ENCODE data around the gene SLC39A10.
A peak's percentile ranks its signal among the peaks of the same experiment; 100 is the strongest.

The SLC39A10 gene

DNA sequence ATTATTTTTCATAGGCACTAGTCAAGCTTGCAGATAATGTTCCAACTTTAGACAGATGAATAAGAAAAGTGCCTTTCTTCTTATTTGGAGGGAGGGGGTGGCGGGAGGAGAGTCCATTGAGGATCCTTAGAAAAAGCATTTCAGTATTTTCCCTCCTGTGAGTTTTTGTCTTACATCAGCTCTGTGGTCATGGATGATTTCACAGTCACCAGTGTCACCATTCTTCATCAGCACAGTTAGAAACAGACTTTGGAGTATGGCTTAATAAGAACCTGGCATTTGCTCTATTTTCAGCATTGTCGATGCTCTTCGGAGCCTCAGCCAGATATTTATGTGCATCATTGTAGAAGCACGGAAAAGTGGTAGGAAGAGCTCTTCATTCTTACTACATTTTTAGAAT lies 70.1 kb downstream of the SLC39A10 start:
- DNase-seq (ENCODE audit: low spot score), result no peak

DNA sequence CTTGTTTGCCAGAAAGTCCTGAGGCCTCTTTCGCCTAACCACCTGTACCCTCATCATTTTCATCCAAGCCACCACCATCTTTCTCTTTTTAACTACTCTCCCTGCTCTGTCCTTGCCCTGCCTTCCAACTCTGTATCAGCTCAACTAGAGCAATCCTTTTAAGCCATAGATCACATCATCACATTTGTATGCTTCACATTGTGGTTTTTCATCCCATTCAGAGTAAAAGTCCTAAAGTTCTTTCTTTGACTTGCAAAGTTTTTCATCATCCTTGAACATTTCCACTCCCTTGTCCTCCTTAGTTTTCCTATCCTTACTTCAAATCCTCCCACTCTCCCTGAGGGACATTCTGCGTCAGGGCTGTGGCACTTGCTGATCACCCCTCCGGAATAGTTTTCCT lies 73.9 kb downstream of the SLC39A10 start:
- DNase-seq (ENCODE audit: low spot score), result no peak

DNA sequence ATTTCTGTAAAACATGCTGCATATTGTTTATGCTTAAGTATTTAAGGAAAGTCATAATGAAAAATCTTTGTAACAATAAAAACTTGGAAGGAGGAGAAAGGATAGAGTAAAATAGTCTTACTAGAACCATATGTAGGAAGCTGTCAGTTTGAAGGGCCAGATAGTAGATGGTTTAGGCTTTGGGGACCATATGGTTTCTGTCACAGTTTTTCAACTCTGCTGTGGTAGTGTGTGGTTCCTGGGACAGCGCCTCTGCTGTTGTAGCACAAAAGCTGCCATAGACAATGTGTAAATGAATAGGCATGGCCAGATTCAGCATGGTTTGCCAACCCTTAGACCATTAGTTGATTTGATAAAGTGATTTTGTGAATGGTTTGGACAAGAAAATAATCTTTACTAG lies 75.5 kb downstream of the SLC39A10 start:
- DNase-seq (ENCODE audit: low spot score), result no peak

DNA sequence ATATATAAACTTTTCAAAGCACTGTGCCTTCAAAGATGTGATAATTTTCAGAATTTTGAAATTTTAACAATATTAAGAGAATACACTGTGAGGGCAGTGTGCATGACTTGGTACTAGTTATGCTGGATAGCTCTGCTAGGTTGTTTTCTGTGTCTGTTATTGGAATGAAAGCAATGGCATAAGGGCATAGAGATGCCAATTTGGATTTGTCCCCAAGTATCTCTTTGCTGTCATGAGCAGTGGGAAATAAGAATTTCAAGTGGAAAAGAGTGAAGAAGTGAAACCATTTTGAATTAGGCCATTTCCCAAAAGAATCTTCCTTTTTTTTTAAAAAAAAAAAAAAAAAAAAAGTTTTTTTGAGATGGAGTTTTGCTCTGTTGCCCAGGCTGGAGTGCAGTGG lies 76.8 kb downstream of the SLC39A10 start:
- no peak for DNase-seq (ENCODE audit: low spot score)

DNA sequence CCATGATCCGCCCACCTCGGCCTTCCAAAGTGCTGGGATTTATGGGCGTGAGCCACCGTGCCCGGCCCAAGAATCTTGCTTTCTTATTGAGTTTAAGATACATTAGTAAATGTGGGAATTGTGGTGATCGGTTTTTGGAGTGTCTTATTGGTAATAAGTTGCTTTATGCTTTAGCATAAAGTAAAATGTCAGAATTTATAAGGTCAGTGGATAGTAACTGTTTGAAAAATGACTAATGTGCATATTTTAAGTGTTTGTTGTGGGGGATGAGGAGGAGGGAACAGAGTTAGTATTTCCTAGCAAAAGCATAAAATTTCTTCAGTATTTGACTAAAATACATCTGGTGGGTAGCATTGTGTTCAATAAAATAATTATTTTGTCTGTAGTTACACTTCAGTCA lies 77.4 kb downstream of the SLC39A10 start:
- DNase-seq (ENCODE audit: low spot score), result peak; percentile 9

DNA sequence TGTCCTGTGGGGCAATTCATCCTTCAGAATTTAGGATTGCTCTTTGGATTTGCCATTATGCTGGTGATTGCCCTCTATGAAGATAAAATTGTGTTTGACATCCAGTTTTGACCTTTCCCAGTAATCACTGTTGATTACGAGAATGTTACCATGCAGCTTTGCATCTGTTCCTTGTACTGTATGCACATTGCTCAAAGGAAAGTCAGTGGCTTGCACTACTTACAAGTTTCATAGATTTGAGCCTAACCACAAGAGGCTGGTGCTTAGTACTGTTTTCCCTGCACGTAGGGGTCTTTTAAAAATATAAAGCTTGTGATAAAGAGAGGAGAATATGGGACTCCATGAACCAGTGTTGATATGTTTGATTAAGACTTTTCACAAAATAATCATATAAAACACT lies 77.9 kb downstream of the SLC39A10 start:
- DNase-seq (ENCODE audit: low spot score), result no peak

DNA sequence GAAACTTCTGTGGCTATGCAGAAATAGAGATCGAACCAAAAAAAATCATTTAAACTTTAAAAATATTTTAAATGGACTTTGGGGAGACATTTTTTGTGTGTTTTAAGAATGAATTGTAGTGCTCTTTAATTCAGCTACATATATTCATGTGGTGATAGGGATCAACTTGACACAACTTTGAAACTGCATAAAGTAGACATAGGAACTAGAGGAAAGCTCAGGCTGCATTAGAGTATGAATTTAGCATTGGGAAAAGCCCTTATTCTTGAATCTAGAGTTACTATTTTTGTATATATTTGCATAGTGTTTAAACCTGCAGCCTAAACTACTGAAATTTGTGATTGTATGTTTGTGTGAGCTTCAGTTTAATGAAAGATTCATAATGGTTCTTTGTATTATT lies 78.3 kb downstream of the SLC39A10 start:
- no peak for DNase-seq (ENCODE audit: low spot score)

DNA sequence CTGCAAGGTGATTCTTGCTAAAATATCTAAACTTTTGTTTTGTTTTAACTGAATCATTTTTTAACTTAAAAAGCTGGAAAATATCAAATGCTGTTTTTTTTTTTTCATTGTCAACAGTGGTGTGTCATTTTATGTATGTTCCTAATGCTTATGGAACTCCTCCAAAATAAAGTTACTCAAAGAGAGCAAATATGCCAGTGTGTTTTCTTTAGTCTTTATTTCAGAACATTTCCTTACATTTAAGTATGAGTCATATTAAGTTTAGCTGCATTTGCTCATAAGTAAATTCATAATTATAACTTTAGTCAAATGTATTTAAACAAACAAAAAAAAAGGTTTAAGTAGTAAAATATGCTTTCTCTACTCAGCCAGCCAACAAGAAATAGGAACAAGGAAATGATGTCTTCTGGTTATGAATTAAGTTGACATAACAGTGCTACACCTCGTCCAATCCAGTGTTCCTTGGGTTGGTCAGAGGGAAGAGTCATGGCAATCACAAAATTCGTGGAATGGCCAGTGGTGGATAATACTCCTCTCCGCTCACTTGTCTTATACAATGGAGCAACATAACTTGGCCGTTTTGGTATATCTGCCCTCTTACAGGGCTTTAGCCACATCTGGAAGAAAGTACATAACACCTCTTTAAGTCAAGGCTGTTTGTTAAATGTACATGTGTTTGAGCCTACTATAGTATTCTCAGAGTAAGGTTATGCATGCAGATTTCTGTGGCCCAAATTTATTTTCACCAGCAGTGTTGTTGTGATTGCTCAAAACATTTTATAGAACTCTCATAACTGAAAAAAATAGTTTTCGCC lies 80.7 kb downstream of the SLC39A10 start:
- DNase-seq (ENCODE audit: low spot score), result no peak

DNA sequence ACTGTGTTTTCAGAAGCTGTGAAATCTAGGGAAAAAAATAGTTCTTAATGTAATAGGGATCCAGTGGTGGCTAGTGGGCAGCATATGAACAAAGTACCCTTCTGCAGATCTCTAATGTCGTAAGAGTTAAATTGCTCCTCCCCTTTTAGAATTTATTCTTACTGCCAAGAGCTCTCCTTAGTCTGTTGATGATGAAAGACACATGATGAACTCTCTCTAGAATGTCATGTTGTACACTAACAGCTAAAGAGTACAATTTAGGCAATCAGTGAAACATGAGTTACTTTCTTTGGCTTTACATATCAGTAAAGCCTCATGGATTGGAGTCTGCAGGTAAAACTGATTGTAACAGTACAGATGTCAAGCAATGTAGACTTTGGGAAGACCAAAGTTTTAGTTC lies 84.2 kb downstream of the SLC39A10 start:
- no peak for DNase-seq (ENCODE audit: low spot score)

DNA sequence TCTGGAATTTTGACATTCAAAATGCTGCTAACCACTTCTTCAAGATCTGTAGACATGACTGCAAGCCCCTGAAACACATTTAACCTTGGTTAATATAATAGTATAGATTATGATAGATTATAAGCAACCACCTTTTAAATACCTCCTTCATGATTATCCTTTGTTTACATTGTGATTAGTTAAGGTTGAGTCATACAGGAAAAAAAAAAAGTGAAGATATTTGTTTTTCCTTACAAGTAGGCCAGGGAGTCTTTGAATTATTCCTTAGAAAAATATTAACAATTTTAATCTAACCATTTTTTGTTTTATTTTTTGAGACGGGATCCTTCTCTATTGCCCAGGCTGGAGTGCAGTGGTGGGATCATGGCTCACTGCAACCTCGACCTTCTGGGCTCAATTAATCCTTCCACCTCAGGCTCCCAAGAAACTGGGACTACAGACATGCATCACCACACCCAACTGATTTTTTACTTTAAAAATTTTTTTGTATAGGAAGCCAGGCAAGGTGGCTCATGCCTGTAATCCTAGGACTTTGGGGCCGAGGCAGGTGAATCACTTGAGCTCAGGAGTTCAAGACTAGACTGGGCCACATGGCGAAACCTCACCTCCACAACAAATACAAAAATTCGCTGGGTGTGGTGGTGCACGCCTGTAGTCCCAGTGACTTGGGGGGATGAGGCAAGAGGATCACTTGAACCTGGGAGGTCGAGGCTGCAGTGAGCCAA lies 99.4 kb downstream of the SLC39A10 start:
- DNase-seq (ENCODE audit: low spot score), result no peak

DNA sequence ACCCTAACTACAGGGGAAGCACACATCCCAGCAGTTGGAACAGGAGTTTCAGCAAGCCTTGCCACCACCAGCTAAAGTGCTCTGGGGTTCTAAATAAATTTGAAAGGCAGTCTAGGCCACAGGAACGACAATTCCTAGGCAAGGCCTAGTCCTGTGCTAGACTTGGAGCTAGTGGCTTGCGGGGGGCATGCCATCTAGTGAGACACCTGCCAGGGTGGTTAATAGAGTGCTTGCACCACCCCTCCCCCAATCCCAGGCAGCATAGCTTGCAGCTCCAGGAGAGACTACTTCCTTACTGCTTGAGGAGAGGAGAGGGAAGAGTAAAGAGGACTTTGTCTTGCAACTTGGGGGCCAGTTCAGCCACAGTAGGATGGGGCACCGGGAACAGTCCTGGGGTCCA lies 101.8 kb downstream of the SLC39A10 start:
- DNase-seq (ENCODE audit: low spot score), result no peak

DNA sequence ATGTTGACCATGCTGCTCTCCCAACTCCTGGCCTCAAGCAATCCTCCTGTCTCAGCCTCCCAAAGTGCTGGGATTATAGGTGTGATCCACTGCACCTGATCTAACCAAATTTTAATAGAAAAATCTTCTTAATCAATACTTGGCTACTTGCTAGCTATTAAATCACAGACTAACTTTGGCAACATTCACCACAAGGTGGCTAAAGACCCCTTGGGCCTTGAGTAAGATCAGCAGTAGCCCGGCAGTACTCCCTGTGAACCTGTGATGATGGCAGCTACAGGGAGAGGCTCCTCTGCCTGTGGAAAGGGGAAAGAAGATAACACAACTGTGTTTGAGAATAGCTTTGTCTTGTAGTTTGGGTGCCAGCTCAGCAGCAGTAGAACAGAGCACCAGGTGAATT lies 102.9 kb downstream of the SLC39A10 start:
- no peak for DNase-seq (ENCODE audit: low spot score)

DNA sequence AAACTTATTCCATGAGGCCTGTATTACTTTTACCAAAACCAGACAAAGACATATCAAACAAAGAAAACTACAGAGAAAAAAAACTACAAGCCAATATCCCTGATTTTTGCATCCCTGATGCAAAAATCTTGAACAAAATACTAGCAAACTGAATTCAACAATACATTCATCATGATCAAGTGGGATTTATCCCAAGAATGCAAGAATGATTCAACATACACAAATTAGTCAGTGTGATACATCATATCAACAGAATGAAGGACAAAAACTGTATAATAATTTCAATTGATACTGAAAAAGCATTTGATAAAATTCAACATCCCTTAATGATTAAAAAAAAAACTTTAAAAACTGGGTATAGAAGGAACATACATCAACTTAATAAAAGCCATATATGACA lies 106.8 kb downstream of the SLC39A10 start:
- no peak for DNase-seq (ENCODE audit: low spot score)

DNA sequence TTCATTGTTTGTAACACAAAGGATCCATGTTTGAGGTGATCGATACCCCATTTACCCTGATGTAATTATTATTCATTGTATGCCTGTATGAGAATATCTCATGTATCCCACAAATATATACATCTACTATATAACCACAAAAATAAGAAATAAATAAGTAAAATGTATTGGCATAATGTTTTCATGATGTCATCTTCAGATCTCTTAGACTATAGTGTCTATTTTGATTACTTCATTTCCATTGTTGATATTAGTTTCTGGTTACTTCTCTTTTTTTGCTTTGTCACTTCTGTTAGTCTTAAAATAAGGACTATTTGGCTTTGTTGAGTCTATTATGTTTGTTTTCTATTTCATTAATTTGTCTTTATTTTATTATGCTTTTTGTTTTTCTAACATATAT lies 109.7 kb downstream of the SLC39A10 start:
- DNase-seq (ENCODE audit: low spot score), result no peak

DNA sequence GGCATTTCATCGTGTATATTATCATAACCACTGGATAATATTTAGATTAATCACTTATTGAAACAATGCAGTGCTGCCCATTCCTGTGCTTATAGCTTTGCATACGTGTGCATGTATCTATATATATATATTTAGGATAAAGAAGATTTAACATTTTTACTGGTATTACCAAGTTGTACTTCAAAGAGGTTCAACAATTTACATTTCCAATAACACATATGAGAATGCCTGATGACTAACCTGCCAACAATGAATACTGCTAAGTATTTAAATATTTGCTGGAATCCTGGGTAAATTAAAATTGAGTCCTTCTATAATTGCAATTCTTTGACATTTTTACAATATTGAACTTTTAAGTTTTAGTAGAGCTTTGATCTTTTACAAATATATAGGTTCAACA lies 111.4 kb downstream of the SLC39A10 start:
- DNase-seq (ENCODE audit: low spot score), result no peak

DNA sequence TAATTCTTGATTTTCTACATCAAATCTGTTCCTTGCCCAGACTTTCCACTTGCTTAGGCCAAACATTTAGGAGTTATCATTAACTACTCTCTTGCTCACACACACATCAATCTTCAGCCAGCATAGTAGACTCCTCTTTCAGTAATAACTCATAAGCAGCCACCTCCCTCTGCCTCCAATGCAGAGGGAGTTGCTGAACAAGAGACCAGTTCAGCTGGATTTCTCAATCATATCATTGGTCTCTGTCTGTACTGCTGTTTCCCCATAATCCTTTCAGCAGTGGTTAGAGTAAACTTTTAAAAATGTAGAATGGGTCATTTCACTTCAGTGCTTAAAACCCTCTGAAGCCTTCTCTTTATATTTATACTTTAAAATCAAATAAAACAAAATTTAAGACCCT lies 112.9 kb downstream of the SLC39A10 start:
- no peak for DNase-seq (ENCODE audit: low spot score)

DNA sequence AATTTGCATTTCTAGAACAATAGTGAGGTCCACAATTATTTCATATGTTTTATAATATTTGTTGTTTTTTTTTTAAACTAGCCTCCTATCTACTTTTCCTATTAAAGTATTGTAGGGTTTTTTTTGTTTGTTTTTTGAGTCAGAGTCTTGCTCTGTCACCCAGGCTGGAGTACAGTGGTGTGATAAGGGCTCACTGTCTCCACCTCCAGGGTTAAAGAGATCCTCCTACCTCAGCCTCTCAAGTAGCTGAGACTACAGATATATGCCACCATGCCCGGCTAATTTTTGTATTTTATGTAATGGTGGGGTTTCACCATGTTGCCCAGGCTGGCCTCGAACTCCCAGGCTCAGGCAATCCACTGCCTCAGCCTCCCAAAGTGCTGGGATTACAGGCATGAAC lies 122.5 kb downstream of the SLC39A10 start:
- no peak for DNase-seq (ENCODE audit: low spot score)

DNA sequence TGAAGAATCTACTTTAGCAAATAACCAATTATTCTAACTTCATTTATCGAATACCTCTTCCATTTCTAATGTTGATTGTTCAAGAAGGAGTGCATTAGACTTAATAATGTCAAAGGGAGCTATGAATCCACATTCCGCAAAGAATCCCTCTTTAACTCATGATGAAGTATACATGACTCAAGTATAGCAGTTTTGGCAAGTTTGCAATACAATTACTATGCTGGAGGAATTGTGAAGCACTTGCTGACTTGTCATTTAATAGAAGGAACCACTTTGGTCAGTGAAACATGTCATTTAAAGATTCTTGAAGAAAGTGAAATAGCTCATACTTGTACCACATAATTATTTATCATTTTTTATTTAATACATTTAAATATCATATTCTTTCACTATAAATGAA lies 125.1 kb downstream of the SLC39A10 start:
- DNase-seq (ENCODE audit: low spot score), result no peak

Measured in GM03348 (cell line).